Right lobe of liver (tissue), 4 donors: ENCODE data around the gene CD58.
"Not testable (repeated sequence)": the region's sequence is repeated elsewhere in the genome, so short reads cannot be mapped to it uniquely, and the experiment has no call there.

Experiments
- CTCF ChIP-seq, 4 donors: fragments of 200-600 bp in 3 of 4; fragments of 450-650 bp in 1 of 4; IDR thresholded peaks; one replicate each; pipeline versions ENCODE4 v1.5.1 to v1.8.0; 2016 to 2022; ENCODE audit warnings: antibody characterized with exemption in 4 of 4, mild to moderate bottlenecking in 2 of 4
- POLR2A ChIP-seq: fragments of 450-650 bp; IDR thresholded peaks from one replicate; pipeline ENCODE4 v1.6.1; 2017; ENCODE audit warnings: antibody characterized with exemption, mild to moderate bottlenecking
- donor health status: DM: no; HTN: no; CAD: no.
- donor health status: DM: no; HTN: no; CAD: no.
- donor health status: DM: no; HTN: yes; CAD: no.

GRCh38 chr1:116617808-116618207 is 47.0 kb upstream of the CD58 start:
- TF ChIP-seq CTCF (IDR thresholded peaks at IDR 0.05); POLR2A: not testable (repeated sequence)
